HPDE6-E6E7 (cell line): ENCODE results near the gene ACRBP.
"Not testable (repeated sequence)": the region's sequence is repeated elsewhere in the genome, so short reads cannot be mapped to it uniquely, and the experiment has no call there.

ENCODE experiments used
- DNase-seq: peaks from one replicate; pipeline ENCODE4 v3.0.0; 2011; ENCODE audit warnings: missing footprints; ENCODE audit errors: extremely low spot score

Gene ACRBP

GRCh38 chr12:6614513-6615172, 32.6 kb downstream of the ACRBP start:
- no peak for DNase-seq

DNA sequence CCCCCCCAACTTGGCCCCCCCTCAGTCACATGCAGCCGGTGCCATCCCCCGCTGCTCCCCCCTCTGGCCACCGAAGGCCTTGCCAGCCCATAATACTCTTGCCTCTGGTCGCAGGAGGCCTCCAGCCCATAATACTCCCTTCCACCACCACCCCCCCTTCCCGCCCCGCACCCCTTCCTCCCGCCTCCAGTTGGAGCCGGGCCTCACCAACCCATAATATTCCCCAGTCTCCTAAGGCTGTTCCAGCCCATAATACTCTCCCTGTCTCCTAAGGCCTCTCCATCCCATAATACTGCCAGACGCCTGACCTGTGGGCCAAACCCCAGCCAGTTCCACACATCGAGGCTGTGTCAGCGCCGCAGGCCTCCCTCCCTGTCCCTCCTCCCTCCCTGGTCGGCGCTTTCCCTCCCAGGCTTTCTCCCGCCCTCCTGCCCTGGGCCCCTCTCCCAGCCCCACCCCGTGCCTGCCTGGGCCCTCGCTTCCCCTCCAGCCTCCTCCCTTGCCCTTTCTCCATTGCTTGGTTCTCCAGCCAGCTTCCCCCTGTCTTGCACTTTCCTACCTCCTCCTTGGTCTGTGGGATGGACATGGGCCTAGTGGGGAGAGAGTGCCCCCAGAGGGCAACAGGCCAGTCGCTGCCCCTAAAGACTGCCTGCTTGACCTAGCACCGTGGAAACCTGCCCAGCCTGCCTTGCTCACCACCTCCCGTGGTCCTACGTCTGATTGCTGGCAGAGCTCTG, 33.3 kb downstream of the ACRBP start:
- DNase-seq: peak; percentile 64

- no peak for DNase-seq
Measured at GRCh38 chr12:6613015-6613775, 34.0 kb downstream of the ACRBP start.

DNA sequence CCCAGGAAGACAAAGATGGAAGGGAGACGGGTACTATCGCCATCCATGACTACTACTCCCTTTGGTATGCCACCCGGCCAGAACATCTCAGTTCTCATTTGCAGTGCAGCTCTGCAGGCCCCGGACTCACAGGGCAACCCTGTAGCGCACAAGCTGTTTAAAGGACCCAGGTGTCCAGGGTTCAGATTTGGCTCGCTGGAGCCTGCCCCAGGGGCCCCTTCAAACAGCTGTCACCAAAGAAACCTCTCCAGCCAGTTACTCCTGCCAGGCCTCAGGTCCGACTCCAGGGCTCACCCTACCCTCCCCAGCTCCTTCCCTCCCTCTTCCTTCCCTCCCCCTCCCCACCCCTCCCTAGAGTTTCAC, 34.6 kb downstream of the ACRBP start:
- DNase-seq: no peak

DNA sequence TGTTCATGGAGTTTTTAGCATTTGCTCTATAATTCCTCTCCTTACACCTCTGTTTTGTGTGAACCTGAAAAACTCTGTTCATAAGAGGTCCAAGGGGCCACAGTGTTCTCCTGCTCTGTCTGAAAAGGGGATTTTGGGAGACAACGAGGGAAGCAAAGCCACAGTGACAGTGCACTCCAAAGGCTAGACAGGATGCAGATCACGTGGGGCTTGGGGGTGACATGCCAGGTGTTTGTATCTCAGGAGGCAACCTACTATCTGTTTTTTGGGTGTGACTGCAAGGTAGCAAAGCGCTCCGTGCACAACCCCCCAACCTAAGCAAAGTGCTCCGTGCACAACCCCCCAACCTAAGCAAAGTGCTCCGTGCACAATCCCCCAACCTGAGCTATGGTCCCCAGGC, 35.0 kb downstream of the ACRBP start:
- no peak for DNase-seq

DNA sequence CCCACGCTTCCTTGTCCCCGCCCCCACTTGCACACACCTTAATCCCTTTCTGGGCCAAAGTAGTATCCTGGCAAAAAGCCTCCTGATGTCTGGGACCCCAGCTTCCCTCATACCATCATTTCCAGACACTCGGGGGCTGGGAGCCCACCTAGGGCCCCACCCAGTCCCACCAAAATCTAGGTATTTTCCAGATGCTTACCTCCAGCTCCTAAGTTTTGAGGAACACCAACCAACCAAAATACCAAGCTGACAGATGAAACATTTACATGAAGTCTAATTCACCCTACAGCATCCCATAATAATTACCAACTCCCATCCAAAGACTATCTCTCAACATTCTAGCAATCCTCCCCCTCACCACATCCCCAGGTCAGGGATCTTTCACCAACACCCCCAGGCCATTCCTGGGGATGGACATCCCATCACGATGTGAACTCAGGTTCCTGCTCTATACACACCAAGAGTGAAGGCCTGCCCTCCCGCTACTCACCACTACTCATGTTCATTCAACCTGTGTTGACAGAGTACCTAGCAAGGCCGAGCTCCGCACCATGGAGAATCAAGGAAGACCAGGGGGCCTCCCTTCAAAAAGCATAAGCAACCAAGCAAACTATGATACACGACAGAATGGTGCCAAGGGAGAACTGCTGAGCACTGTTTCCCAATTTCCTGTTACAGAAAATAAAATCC, 38.5 kb downstream of the ACRBP start:
- no peak for DNase-seq

GRCh38 chr12:6607751-6608591, 39.3 kb downstream of the ACRBP start:
- peak; percentile 85 for DNase-seq

DNA sequence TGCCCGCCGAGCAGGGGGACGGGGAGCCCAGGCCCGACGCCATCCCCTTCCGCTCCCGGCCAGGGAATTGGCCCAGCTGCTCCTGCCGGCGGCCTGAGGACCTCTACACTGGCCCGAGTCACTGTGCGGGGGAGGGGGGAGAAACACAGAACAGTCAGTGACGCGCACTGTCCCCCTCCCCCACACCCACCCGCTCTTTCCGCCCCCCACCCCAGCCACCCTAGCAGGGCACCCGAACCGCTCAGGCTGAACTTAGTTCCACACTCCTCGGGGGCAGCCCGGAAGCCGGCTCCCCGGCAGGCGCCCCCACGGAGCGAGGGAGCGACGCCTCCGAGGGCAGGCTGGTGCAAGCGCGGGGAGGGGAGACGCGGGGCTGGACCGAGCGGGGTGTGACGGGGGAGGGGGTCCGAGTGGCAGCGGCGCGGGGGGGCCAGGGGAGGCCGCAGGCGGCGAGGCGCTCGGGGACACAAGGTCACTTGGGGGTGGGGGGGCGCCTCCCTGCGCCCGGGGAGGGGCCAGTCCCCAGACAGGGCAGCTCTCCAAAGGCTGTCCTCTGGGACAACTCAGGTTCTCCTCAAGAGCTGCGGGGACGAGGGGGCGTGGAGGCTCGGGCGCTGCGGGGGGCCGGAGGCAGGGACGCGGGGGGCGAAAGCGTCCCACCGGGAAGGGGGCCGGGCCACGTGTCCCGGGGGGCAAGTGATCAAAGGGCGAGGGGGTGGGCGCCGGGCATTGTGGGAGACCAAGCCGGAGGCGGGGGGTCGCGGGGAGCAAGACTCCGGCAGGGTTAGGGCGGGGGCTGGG, 40.7 kb downstream of the ACRBP start:
- DNase-seq: peak; percentile 33

GRCh38 chr12:6605421-6606330, 41.6 kb downstream of the ACRBP start:
- DNase-seq: peak; percentile 29

DNA sequence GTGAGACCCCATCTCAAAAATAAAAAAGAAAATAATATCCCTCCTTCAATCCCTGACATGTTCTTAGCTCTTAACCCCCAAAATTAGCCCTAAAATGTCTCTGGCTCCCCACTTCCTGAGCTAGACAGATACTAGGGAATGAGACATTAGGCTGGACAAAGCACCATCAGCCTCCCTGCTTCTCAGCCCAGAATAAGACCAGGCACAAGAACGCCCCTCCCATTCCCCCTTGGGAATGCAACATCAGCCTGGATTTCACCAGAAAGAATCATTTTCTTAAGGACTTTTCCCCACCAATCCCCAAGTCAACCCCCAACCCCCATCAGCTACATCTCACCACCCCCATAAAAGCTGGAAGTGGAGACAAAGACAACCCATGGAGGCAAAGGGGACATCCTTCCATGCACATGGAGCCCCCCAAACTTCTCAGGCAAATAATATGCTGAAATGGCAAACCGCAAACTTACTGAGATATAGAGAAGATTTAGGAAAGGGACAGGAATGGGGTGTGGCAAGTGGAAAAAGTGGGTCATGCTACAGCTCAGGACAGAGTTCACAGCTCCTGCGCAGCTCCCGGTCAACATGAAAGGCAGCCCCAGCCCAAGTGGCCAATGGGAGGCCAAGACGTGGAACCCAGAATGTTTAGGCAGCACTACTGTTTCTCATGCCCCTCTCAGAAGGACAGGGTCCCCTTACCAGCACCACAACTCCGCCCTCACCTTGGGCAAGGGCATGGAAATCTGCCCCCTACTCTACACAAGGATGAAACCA, 42.8 kb downstream of the ACRBP start:
- DNase-seq: no peak

DNA sequence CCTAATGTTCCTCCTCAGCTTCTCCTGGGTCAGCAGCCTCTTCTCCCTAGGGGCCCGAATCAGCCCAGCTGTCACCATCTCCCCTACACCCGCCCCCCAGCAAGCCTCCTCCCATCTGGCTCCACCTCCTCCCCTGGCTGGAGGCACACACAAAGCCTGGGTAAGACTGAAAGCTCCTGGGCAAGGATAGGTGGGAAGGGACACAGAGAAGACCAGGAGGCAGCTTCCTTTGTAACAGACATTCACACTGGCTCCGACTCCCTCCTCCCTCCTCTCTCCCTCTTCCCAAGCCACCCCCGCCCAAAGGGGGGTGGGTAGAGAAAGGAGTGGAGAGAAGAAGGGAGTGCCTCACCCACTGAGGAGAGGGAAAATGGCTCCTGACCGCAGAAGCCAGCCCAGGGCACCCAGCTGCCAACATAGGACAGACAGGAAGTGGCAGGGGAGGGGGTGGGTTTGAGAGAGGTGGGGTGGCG, 44.1 kb downstream of the ACRBP start:
- DNase-seq: no peak

DNA sequence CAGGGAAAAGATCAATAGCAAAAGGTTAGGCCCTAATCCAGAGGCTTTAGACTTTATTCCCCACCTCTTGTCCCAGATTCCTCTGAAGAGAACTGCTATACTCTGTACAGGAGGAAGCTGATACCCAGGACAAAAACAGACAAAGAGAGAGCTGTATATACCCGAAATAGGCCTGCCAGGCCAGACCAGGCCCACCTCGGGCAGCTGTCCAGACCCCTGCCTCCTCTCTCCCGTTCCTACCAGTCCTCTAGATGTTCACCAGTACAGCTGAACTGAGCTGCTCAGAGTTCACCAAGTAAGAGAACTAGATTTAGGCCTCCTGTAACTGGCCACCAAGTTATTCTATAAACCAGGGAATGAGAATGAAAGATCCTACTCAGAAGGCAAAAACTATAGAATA, 44.7 kb downstream of the ACRBP start:
- no peak for DNase-seq

DNA sequence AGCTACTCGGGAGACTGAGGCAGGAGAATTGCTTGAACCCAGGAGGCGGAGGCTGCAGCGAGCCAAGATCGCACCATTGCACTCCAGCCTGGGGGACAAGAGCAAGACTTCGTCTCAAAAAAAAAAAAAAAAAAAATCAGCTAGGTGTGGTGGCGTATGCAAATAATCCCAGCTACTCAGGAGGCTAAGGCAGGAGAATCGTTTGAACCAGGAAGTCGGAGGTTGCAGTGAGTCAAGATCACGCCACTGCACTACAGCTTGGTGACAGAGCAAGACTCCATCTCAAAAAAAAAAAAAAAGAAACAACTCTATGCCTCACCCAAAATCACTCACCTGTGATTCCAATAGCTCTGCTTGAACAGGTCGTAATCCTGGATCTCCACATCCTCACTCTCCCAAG, 51.6 kb downstream of the ACRBP start:
- DNase-seq: not testable (repeated sequence)

- no peak for DNase-seq
Measured at GRCh38 chr12:6592087-6592486, 55.1 kb downstream of the ACRBP start.
